Measurements from ENCODE around the gene ACD. TPM values are rescaled to one million over a fixed set of nuclear protein-coding genes. Genes with fewer than 3 reads are reported as not detected.

ACD gene
- total RNA-seq, 4 donors from 2014 or later, result 20.9 to 33.7 (median 24.4) TPM

GRCh38 chr16:67704110-67704509 is 44.0 kb upstream of the ACD start:
- peaks cover 0 to 8% of the 10 kb centered on the region in 2 donors for H3K36me3 ChIP-seq
- no peak overlapping the region for H3K4me3 ChIP-seq
- ATAC-seq, result no peak
- H3K4me1 ChIP-seq, result no peaks in the 10 kb centered on the region
- H3K27me3 ChIP-seq, result no peaks in the 10 kb centered on the region
- 92 to 93% methylated on average over 5 of the region's 5 CpGs for WGBS, 2 donors (ENCODE audit: low coverage in 1 of 2)
- H3K9me3 ChIP-seq, result peaks cover 0 to 6% (median 0%) of the 10 kb centered on the region in 3 donors
- H3K27ac ChIP-seq, result no peak overlapping the region
- TF ChIP-seq EP300 (IDR thresholded peaks at IDR 0.05) (no peak), CTCF (IDR thresholded peaks at IDR 0.05) (no peak), POLR2A (IDR thresholded peaks at IDR 0.05) (no peak), POLR2AphosphoS5 (IDR thresholded peaks at IDR 0.05) (no peak)

- no peak for ATAC-seq
- 61 to 92% methylated on average over 1 to 2 of the region's 2 CpGs for WGBS, 2 donors (ENCODE audit: low coverage in 1 of 2)
- TF ChIP-seq EP300 (IDR thresholded peaks at IDR 0.05) (no peak), POLR2A (IDR thresholded peaks at IDR 0.05) (no peak), POLR2AphosphoS5 (IDR thresholded peaks at IDR 0.05) (no peak), CTCF (IDR thresholded peaks at IDR 0.05) (no peak)
- H3K27ac ChIP-seq, result no peak overlapping the region
- no peak overlapping the region for H3K4me3 ChIP-seq
- no peaks in the 10 kb centered on the region for H3K4me1 ChIP-seq
- H3K36me3 ChIP-seq, result peaks cover 0 to 11% of the 10 kb centered on the region in 2 donors
- peaks cover 0 to 8% (median 0%) of the 10 kb centered on the region in 3 donors for H3K9me3 ChIP-seq
- no peaks in the 10 kb centered on the region for H3K27me3 ChIP-seq
Observed at GRCh38 chr16:67703626-67704025, 43.6 kb upstream of the ACD start.

GRCh38 chr16:67702130-67702529 is 42.1 kb upstream of the ACD start:
- Histone ChIP-seq H3K4me3 (no peak overlapping the region), H3K27me3 (no peaks in the 10 kb centered on the region), H3K4me1 (no peaks in the 10 kb centered on the region), H3K36me3 (peaks cover 0 to 22% of the 10 kb centered on the region in 2 donors), H3K27ac (no peak overlapping the region), H3K9me3 (peaks cover 0 to 8% (median 0%) of the 10 kb centered on the region in 3 donors)
- 81 to 100% methylated on average over 1 to 4 of the region's 4 CpGs for WGBS, 2 donors (ENCODE audit: low coverage in 1 of 2)
- no peak for TF ChIP-seq POLR2A (IDR thresholded peaks at IDR 0.05)
- no peak for TF ChIP-seq EP300 (IDR thresholded peaks at IDR 0.05)
- TF ChIP-seq POLR2AphosphoS5 (IDR thresholded peaks at IDR 0.05), result no peak
- no peak for TF ChIP-seq CTCF (IDR thresholded peaks at IDR 0.05)
- ATAC-seq, result no peak

GRCh38 chr16:67701420-67701819 is 41.4 kb upstream of the ACD start:
- H3K27ac ChIP-seq, result no peak overlapping the region
- no peak overlapping the region for H3K4me3 ChIP-seq
- H3K9me3 ChIP-seq, result peaks cover 0 to 8% (median 0%) of the 10 kb centered on the region in 3 donors
- no peaks in the 10 kb centered on the region for H3K4me1 ChIP-seq
- ATAC-seq, result no peak
- TF ChIP-seq CTCF (IDR thresholded peaks at IDR 0.05), result no peak
- no peak for TF ChIP-seq POLR2A (IDR thresholded peaks at IDR 0.05)
- TF ChIP-seq EP300 (IDR thresholded peaks at IDR 0.05), result no peak
- TF ChIP-seq POLR2AphosphoS5 (IDR thresholded peaks at IDR 0.05), result no peak
- H3K36me3 ChIP-seq, result peaks cover 0 to 22% of the 10 kb centered on the region in 2 donors
- H3K27me3 ChIP-seq, result no peaks in the 10 kb centered on the region
- WGBS, 2 donors (ENCODE audit: low coverage in 1 of 2), result 75 to 79% methylated on average over 1 of the region's 1 CpG

- 92 to 100% methylated on average over 6 of the region's 7 CpGs for WGBS, 2 donors (ENCODE audit: low coverage in 1 of 2)
Observed at GRCh38 chr16:67699265-67699664, 39.2 kb upstream of the ACD start.

More at GRCh38 chr16:67699265-67699664, 39.2 kb upstream of the ACD start:
- Histone ChIP-seq H3K9me3 (peaks cover 0 to 8% (median 0%) of the 10 kb centered on the region in 3 donors), H3K36me3 (peaks cover 0 to 22% of the 10 kb centered on the region in 2 donors), H3K4me1 (no peaks in the 10 kb centered on the region), H3K27me3 (no peaks in the 10 kb centered on the region), H3K27ac (no peak overlapping the region), H3K4me3 (no peak overlapping the region)
- ATAC-seq, result no peak
- TF ChIP-seq POLR2AphosphoS5 (IDR thresholded peaks at IDR 0.05) (no peak), POLR2A (IDR thresholded peaks at IDR 0.05) (no peak), CTCF (IDR thresholded peaks at IDR 0.05) (no peak), EP300 (IDR thresholded peaks at IDR 0.05) (no peak)

All from gastroesophageal sphincter (tissue), 4 donors.